SHP77 treated with DMSO at 0.1 percent for 48 hours (cell line): ENCODE measurements around the gene MAML1.
"Not testable (repeated sequence)": the region's sequence is repeated elsewhere in the genome, so short reads cannot be mapped to it uniquely, and the experiment has no call there.

Source experiments
- DNase-seq: peaks from one replicate; lab custom pipeline; 2025; lab: John Stamatoyannopoulos, UW

MAML1 gene, protein sequence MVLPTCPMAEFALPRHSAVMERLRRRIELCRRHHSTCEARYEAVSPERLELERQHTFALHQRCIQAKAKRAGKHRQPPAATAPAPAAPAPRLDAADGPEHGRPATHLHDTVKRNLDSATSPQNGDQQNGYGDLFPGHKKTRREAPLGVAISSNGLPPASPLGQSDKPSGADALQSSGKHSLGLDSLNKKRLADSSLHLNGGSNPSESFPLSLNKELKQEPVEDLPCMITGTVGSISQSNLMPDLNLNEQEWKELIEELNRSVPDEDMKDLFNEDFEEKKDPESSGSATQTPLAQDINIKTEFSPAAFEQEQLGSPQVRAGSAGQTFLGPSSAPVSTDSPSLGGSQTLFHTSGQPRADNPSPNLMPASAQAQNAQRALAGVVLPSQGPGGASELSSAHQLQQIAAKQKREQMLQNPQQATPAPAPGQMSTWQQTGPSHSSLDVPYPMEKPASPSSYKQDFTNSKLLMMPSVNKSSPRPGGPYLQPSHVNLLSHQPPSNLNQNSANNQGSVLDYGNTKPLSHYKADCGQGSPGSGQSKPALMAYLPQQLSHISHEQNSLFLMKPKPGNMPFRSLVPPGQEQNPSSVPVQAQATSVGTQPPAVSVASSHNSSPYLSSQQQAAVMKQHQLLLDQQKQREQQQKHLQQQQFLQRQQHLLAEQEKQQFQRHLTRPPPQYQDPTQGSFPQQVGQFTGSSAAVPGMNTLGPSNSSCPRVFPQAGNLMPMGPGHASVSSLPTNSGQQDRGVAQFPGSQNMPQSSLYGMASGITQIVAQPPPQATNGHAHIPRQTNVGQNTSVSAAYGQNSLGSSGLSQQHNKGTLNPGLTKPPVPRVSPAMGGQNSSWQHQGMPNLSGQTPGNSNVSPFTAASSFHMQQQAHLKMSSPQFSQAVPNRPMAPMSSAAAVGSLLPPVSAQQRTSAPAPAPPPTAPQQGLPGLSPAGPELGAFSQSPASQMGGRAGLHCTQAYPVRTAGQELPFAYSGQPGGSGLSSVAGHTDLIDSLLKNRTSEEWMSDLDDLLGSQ

GRCh38 chr5:179732412-179732917 lies at the start of gene MAML1:
Gene MAML1, plus strand, starts transcription at chr5:179732822. Its CDS starts 291 bp downstream, at chr5:179733113.
- DNase-seq: peak; percentile 99

DNA sequence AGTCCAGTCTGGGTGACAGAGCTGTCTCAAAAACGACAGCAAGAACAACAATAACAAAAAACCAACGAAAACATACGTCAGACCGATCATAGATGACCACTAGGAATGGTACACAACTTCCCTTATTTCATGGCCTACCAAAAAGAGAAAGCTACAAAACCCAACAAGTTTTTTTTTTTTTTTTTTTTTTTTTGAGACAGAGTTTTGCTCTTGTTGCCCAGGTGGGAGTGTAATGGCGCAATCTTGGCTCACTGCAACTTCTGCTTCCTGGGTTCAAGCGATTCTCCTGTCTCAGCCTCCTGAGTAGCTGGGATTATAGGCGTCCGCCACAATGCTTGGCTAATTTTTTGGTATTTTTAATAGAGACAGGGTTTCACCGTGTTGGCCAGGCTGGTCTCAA lies 43.4 kb upstream of the MAML1 start:
- DNase-seq: not testable (repeated sequence)

GRCh38 chr5:179694561-179694960 lies 38.1 kb upstream of the MAML1 start:
- DNase-seq: no peak

DNA sequence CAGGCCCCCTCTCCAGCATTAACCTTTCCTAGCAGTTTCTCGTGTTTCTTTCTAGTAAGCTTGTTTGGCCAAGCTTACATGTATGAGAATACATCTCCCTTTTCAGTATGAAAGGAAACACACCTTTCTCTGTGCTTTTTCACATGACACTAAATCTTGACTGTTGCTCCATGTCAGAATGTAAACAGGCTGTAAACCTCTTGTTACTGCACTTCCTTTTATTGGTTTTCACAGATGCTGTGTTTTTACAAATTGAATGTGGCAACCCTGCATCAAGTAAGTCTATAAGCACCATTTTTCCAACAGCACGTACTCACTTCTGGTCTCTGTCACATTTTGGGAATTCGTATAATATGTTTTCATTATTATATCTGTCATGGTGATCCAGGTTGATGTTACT lies 36.0 kb upstream of the MAML1 start:
- DNase-seq: no peak

GRCh38 chr5:179697108-179697507 lies 35.5 kb upstream of the MAML1 start:
- DNase-seq: no peak

- DNase-seq: not testable (repeated sequence)
Observed at GRCh38 chr5:179697543-179697942, 35.1 kb upstream of the MAML1 start.

DNA sequence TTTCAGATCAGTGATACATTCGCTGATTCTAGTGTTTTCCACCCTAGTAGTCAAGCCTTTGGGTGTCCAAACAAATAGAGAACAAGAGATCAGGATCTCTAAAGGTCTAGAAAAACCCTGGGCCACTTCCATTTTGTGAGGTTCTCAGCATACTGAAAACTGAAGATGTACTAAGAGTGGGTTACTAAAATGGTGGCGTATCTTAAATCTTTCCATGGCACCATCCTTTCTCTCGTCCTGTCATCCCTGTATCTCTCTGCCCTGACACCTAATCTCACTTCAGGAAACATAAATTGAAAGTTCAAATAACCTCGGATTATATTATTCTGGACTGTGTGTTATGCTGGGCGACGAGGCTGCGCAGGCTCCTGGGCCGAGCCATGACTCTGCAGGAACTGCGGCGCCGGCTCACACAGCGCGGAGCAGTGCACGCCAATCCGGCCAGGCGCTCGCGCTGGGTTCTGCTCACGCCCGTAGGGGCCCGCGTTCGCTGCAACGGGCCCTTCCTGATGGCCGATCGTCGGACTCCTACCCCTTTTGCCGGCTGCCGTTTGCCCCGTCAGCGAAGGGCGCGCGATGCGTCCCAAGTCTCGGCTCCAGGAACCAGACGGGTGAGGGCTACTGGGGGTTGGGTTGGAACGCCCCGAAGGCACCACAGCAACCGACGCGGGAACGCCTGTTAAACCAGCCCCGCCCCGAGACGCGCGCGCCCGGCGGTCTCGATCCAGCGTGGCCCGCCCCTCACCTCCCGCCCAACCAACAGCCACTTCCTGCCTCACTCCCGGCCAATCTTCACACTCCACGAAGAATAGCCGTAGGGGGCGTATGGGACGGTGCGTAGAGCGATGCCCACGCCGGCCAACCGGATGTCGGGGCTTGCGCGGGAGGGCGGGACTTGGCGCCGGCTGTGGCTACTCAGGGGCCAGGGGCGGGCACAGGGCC lies 34.4 kb upstream of the MAML1 start:
- peak; percentile 94 for DNase-seq

DNA sequence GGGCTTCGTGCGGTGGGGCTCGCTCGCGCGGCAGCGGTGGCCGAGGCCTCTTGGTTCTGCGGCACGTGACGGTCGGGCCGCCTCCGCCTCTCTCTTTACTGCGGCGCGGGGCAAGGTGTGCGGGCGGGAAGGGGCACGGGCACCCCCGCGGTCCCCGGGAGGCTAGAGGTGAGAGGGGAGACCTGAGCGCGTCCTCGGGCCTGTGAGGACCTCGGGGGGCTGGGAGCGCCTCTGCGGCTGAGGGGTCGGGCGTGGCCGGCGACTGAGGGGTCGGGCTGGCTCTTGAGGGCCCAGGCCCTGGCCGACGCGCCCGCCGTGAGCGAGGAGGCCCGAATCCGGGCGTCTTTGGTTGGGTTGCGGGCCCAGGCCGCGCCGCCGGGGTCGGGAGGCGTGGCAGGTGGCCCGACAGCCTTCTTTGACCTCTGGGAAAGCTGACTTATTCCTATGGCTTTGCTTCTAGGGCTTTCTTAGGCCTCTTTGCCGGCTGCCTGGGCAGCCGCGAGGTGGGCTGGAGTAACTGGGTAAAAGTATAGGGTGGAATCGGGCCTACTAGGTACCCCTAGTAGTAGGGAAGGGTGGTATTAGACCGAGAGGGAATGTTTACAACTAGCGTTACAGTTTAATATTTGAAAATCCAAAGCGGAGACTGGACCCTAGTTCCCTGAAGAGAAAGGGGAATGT lies 33.5 kb upstream of the MAML1 start, which contains the start of gene CANX:
TSS of gene CANX (plus strand) at position 33 of the 681 bp plus-strand sequence. CDS start 6,715 bp downstream, outside the sequence.
- DNase-seq: no peak

DNA sequence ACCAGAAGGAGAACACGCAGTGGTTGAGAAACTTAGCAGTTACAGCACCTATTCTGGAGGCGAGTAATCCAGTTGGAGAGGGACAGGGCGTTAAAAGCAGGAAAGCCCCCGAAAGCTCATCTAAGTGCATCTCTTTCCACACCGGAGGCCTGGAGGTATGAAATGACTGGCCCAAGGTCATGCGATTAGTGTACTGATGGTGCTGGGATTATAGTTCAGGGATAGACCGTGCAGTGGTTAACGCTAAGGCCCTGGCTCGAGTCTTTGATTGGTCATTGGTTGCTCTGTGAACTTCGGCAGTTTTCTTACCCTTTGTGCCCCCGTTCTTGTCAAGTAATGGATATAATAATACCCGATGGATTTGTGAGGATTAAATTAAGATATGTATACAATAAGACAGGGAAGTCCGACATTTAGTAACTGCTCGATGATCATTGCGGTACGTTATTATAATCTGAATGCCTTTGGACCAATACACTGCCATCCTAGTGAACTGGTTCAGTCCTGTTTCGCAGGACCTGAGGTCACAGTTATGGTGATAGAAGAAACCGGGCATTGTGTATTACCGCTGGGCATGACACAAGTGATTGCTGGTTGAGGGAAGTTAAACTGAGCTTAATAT lies 32.9 kb upstream of the MAML1 start:
- no peak for DNase-seq

DNA sequence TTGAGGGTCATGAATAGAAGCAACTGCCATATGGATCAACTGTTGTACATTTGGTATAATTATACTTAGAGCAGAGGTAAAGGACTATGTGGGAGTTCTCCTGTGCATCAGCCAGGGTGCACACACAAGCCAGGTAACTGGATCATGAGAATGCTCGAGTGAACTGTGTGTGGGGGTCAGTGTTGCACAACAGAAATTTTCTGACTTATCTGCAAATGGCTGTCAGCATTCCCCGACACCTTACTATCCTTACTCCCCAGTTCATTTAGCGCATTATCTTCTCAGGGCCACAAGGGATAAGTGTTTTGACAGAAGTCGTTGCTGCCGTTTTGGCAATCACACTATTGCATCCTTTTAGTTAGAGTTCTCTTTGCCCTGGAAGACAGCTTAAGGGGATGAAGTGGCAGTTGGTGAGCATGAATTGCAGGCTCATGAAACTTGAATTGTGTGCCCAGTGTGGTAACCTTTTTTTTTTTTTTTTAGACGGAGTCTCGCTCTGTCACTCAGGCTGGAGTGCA lies 32.2 kb upstream of the MAML1 start:
- no peak for DNase-seq

DNA sequence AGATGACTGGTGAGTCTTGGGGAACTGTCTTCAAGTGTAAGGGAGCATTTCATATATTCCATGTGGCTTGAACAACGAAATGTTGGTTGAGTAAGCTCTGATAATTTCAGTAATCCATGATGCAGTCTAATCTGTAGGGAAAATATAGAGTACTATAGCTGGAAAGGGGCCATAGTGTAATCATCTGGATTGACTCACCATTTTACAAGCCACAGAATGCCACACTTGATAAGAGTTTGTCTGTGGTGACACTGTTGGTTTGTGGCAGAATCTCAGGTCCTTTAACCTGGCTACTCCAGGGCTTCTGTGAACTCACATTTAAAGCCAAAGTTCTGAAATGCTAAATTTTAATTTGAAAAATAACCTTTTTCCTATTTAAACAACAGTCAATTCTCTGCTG lies 16.3 kb upstream of the MAML1 start:
- no peak for DNase-seq

- DNase-seq: no peak
Observed at GRCh38 chr5:179720222-179720621, 12.4 kb upstream of the MAML1 start.

- no peak for DNase-seq
Observed at GRCh38 chr5:179724163-179724562, 8.5 kb upstream of the MAML1 start.

DNA sequence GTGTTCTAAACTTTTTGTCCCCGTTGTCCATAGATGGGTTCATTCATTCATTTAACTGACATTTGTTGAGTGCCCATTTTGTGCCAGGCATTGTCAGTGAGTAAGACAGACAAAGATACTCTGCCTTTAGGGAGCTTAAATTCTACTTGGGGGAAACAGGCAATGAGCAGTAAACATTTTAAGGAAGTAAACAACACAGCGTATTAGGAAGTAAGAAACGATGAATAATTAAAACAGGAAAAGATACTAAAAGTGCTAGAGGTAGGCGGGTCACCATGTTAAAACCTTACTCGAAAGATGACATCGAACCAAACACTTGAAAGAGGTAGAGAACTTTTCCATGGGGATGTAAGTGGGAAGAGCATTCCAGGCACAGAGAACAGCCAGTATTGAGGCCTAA lies 5.5 kb upstream of the MAML1 start:
- no peak for DNase-seq

DNA sequence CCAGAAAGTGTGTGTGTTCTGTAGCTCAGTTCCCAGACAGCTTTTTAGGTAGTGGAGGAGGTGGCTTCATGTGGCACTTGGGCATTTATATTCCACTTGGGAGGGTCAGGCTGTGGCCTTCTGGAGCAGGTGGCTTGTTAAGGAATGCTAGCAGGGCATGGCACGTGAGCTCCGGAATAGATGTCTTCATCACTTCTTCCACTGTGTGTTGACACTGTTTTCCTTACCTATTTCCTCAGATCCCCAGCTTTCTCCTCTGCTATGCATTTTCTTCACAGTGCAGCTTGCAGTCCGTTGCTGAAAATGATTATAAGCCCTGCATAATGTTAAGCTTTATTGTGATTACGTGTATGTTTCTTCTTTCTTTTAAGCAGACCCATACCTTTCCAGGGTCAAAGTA lies 3.3 kb upstream of the MAML1 start:
- no peak for DNase-seq

DNA sequence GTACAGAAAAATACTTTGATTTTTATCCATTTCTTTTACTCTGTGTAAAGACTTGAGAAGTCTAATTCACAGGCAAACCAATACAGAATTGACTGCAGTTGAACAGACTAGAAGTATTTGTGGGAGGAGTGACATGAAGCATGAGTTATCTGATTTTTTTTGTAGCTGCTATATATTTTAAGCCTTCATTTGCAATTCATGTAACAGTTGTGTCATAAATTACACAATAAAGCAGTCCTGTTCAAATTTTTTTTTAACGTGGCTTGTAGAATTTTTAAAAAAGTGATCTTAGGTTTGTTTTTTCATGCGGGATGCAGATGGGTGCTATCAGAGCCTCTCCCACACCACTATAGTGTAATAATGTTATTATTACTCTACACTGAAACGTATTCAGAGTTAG lies 2.9 kb upstream of the MAML1 start:
- DNase-seq: no peak

GRCh38 chr5:179730356-179730755 lies 2.3 kb upstream of the MAML1 start:
- no peak for DNase-seq

DNA sequence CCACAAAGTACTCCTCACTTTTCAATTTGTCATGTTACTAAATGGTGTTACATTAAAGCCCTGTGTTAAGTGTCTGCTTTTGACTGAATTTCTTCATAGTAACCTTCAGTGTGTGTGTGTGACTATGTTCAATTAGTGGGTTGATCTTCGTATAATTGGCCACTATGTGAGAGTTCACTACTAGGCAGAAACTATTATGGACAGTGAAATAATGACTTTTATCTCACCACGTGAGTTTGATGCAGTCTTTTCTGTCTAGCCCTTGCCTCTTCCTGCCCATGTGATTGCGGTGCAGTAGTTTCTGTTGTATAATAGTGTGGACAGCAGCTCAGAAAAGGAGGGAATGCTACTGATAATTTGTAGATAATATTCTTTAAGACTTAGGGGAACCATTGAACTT lies 1.8 kb upstream of the MAML1 start:
- no peak for DNase-seq

DNA sequence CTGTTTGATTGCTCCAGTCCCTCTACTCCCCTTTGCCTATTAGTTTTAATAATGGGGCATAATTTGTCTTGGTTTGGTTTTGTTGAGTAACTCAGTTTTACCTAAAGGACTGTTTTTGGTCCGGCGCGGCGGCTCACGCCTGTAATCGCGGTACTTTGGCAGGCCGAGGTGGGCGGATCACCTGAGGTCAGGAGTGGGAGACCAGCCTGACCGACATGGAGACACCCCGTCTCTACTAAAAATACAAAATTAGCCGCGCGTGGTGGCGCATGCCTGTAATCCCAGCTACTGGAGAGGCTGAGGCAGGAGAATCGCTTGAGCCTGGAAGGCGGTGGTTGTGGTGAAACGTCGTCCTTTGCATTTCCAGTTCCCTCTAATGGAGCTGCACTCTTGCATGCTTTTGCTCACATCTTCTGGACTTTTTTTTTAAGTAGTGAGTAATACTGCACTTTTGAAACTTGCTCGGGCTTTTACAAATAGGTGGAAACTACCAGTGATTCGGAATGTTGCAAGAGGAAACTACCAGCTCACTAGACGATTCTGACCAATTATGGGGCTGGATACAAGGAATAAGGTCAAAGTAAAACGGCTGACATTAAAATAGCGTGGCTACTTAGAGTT lies 721 bp upstream of the MAML1 start:
- DNase-seq: no peak
